Measurements from ENCODE around the gene KCNIP2.

GRCh38 chr10:101850749-101851148 lies 7.1 kb upstream of the KCNIP2 start:
- TF ChIP-seq TAF1 (IDR thresholded peaks at IDR 0.05; ENCODE audit: low read depth) (no peak), RAD21 (IDR thresholded peaks at IDR 0.05; ENCODE audit: low read depth) (no peak), YY1 (IDR thresholded peaks at IDR 0.05; ENCODE audit: low read depth) (no peak), TCF12 (IDR thresholded peaks at IDR 0.05; ENCODE audit: low read depth) (no peak)
- TF ChIP-seq, protein P1, sequence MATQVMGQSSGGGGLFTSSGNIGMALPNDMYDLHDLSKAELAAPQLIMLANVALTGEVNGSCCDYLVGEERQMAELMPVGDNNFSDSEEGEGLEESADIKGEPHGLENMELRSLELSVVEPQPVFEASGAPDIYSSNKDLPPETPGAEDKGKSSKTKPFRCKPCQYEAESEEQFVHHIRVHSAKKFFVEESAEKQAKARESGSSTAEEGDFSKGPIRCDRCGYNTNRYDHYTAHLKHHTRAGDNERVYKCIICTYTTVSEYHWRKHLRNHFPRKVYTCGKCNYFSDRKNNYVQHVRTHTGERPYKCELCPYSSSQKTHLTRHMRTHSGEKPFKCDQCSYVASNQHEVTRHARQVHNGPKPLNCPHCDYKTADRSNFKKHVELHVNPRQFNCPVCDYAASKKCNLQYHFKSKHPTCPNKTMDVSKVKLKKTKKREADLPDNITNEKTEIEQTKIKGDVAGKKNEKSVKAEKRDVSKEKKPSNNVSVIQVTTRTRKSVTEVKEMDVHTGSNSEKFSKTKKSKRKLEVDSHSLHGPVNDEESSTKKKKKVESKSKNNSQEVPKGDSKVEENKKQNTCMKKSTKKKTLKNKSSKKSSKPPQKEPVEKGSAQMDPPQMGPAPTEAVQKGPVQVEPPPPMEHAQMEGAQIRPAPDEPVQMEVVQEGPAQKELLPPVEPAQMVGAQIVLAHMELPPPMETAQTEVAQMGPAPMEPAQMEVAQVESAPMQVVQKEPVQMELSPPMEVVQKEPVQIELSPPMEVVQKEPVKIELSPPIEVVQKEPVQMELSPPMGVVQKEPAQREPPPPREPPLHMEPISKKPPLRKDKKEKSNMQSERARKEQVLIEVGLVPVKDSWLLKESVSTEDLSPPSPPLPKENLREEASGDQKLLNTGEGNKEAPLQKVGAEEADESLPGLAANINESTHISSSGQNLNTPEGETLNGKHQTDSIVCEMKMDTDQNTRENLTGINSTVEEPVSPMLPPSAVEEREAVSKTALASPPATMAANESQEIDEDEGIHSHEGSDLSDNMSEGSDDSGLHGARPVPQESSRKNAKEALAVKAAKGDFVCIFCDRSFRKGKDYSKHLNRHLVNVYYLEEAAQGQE (IDR thresholded peaks at IDR 0.05; ENCODE audit: low read depth), result no peak
